IMR-90 (cell line): ENCODE data around the gene ACOX1. TPM values are rescaled to one million over a fixed set of nuclear protein-coding genes. Genes with fewer than 3 reads are reported as not detected.

ENCODE experiments used
- ATAC-seq: fragments of 200-7000 bp; cut with Tn5 transposase; 2 replicates; pipeline ENCODE4 v1.9.1; 2020; ENCODE audit warnings: low read depth, mild to moderate bottlenecking, moderate library complexity
- BruUV-seq: library from RNA; stranded (reverse); fragments of 400-500 nt; replicated peaks from 2 replicates; lab custom pipeline; 2021; lab: Mats Ljungman, UMichigan
- CTCF ChIA-PET: fragments of 300-600 bp; formaldehyde crosslinking; extraction: SDS; loops from one replicate; lab custom pipeline; 2021; ENCODE audit warnings: antibody characterized with exemption; lab: Yijun Ruan, JAX
- POLR2A ChIA-PET: fragments of 300-600 bp; sonication (Branson Sonifier 250); formaldehyde crosslinking; loops from one replicate; lab custom pipeline; 2022; ENCODE audit warnings: antibody characterized with exemption; ENCODE audit not compliant: unreplicated experiment; lab: Charles Lee
- DNase-seq: peaks from one replicate; pipeline ENCODE4 v3.0.0; 2013
- H2AFZ ChIP-seq: replicated peaks from 2 replicates; pipeline ENCODE3; 2013; ENCODE audit warnings: low read length, mild to moderate bottlenecking; ENCODE audit not compliant: poor library complexity
- H2AK5ac ChIP-seq: 2 replicates; pipeline ENCODE4 v1.6.1; 2013; ENCODE audit warnings: low read depth, low read length, inconsistent platforms
- H2AK9ac ChIP-seq: replicated peaks from 2 replicates; pipeline ENCODE3; 2013; ENCODE audit warnings: mild to moderate bottlenecking, low read depth, low read length, moderate library complexity; ENCODE audit not compliant: poor library complexity
- H2BK120ac ChIP-seq: 2 replicates; pipeline ENCODE4 v1.6.1; 2013; ENCODE audit warnings: low read depth, low read length, inconsistent platforms
- H2BK15ac ChIP-seq: 3 replicates; pipeline ENCODE4 v1.6.1; 2013; ENCODE audit warnings: low read depth, low read length, inconsistent platforms
- H2BK20ac ChIP-seq: 2 replicates; pipeline ENCODE4 v1.6.1; 2013; ENCODE audit warnings: low read depth, mild to moderate bottlenecking, inconsistent platforms, low read length, moderate library complexity
- H2BK5ac ChIP-seq: 2 replicates; pipeline ENCODE4 v1.6.1; 2013; ENCODE audit warnings: mild to moderate bottlenecking, low read depth, low read length, inconsistent platforms; ENCODE audit not compliant: poor library complexity, severe bottlenecking
- H3K14ac ChIP-seq: replicated peaks from 2 replicates; pipeline ENCODE4 v1.6.1; 2013; ENCODE audit warnings: low read depth, low read length, inconsistent platforms
- H3K18ac ChIP-seq: 2 replicates; pipeline ENCODE4 v1.6.1; 2013; ENCODE audit warnings: low read depth, low read length, control low read depth
- H3K23ac ChIP-seq: 2 replicates; pipeline ENCODE4 v1.6.1; 2013; ENCODE audit warnings: low read depth, low read length, inconsistent platforms
- H3K27ac ChIP-seq: 2 replicates; pipeline ENCODE4 v1.5.1; 2013; ENCODE audit warnings: mild to moderate bottlenecking, control low read depth, low read length; ENCODE audit not compliant: insufficient read depth
- H3K27me3 ChIP-seq: 2 replicates; pipeline ENCODE4 v1.6.1; 2013; ENCODE audit warnings: low read length; ENCODE audit not compliant: control insufficient read depth, insufficient read depth
- H3K36me3 ChIP-seq: 2 replicates; pipeline ENCODE4 v1.6.1; 2013; ENCODE audit warnings: low read length, mixed read lengths; ENCODE audit not compliant: control insufficient read depth, insufficient read depth
- H3K4ac ChIP-seq: 2 replicates; pipeline ENCODE4 v1.6.1; 2013; ENCODE audit warnings: low read depth, low read length, inconsistent platforms
- H3K4me1 ChIP-seq: 2 replicates; pipeline ENCODE4 v1.6.1; 2013; ENCODE audit warnings: low read length, mixed read lengths; ENCODE audit not compliant: control insufficient read depth, insufficient read depth
- H3K4me2 ChIP-seq: 2 replicates; pipeline ENCODE4 v1.6.1; 2013; ENCODE audit warnings: low read depth, mild to moderate bottlenecking, control low read depth, low read length, moderate library complexity
- H3K4me3 ChIP-seq: 2 replicates; pipeline ENCODE4 v1.5.1; 2013; ENCODE audit warnings: low read depth, mild to moderate bottlenecking, control low read depth, low read length, moderate library complexity; ENCODE audit not compliant: insufficient read depth
- H3K56ac ChIP-seq: 2 replicates; pipeline ENCODE4 v1.6.1; 2013; ENCODE audit warnings: low read length, inconsistent platforms; ENCODE audit not compliant: insufficient read depth; ENCODE audit errors: extremely low read depth
- H3K79me1 ChIP-seq, 2 experiments: 2 replicates each; pipeline ENCODE4 v1.6.1; 2013; ENCODE audit warnings: low read length in 2 of 2, inconsistent platforms in 1 of 2, low read depth in 1 of 2
- H3K9ac ChIP-seq: 2 replicates; pipeline ENCODE4 v1.6.1; 2013; ENCODE audit warnings: low read depth, low read length, control low read depth
- H3K9me1 ChIP-seq: 2 replicates; pipeline ENCODE4 v1.6.1; 2013; ENCODE audit warnings: low read length, inconsistent platforms; ENCODE audit not compliant: insufficient read depth
- H3K9me3 ChIP-seq: 2 replicates; pipeline ENCODE4 v1.6.1; 2013; ENCODE audit warnings: low read length; ENCODE audit not compliant: control insufficient read depth, insufficient read depth
- H4K20me1 ChIP-seq: 2 replicates; pipeline ENCODE4 v1.6.1; 2013; ENCODE audit warnings: low read length, inconsistent platforms; ENCODE audit not compliant: insufficient read depth
- H4K5ac ChIP-seq: 2 replicates; pipeline ENCODE4 v1.6.1; 2013; ENCODE audit warnings: mild to moderate bottlenecking, low read depth, low read length, control low read depth
- H4K8ac ChIP-seq, 2 experiments: 2 replicates each; pipeline ENCODE4 v1.6.1; 2013; ENCODE audit warnings: low read depth in 2 of 2, low read length in 2 of 2, control low read depth in 1 of 2, inconsistent platforms in 1 of 2
- H4K91ac ChIP-seq: 2 replicates; pipeline ENCODE4 v1.6.1; 2013; ENCODE audit warnings: low read depth, low read length, inconsistent platforms; ENCODE audit not compliant: insufficient read depth
- BHLHE40 ChIP-seq: fragments of 150-350 bp; IDR thresholded peaks from 2 replicates; pipeline ENCODE4 v1.6.1; 2016; ENCODE audit warnings: mild to moderate bottlenecking, low read depth, low read length
- CHD1 ChIP-seq: IDR thresholded peaks from 2 replicates; pipeline ENCODE4 v1.6.1; 2012; ENCODE audit warnings: low read depth, low read length, improper control_type of control experiment
- FOS ChIP-seq: fragments of 150-350 bp; IDR thresholded peaks from 2 replicates; pipeline ENCODE4 v1.6.1; 2016; ENCODE audit warnings: low read depth, low read length
- MAFK ChIP-seq: IDR thresholded peaks from 2 replicates; pipeline ENCODE4 v1.6.1; 2012; ENCODE audit warnings: low read depth, low read length, improper control_type of control experiment
- MXI1 ChIP-seq: IDR thresholded peaks from 2 replicates; pipeline ENCODE4 v1.6.1; 2012; ENCODE audit warnings: low read depth, mild to moderate bottlenecking, low read length, moderate library complexity, borderline replicate concordance
- NFE2L2 ChIP-seq: fragments of 150-350 bp; IDR thresholded peaks from 2 replicates; pipeline ENCODE4 v1.6.1; 2016; ENCODE audit warnings: low read depth, mild to moderate bottlenecking, low read length
- POLR2A ChIP-seq: IDR thresholded peaks from 2 replicates; pipeline ENCODE4 v1.6.1; 2012; ENCODE audit warnings: mild to moderate bottlenecking, low read depth, low read length
- RCOR1 ChIP-seq: IDR thresholded peaks from 2 replicates; pipeline ENCODE4 v1.6.1; 2012; ENCODE audit warnings: mild to moderate bottlenecking, low read length, improper control_type of control experiment; ENCODE audit not compliant: insufficient replicate concordance
- RFX5 ChIP-seq: IDR thresholded peaks from 2 replicates; pipeline ENCODE4 v1.8.0; 2012; ENCODE audit warnings: low read depth, mild to moderate bottlenecking, low read length, moderate library complexity
- WGBS, 2 experiments: methylation state at CpG; one replicate each; pipeline versions ENCODE4 v1.1.5 to v1.1.7; 2013; ENCODE audit warnings: missing lambda C conversion rate in 2 of 2; ENCODE audit not compliant: insufficient read length in 1 of 2; ENCODE audit errors: extremely low coverage in 2 of 2; 5-methylcytosine and 5-hydroxymethylcytosine counted together
- dilution Hi-C: fragments of 300-500 bp; cut with HindIII; formaldehyde crosslinking; loops from one replicate; pipeline ENCODE4 v1.14.3; 2018; ENCODE audit warnings: low sequenced_read_pairs; ENCODE audit not compliant: unreplicated experiment
- in situ Hi-C: fragments of 300-500 bp; cut with MboI; formaldehyde crosslinking; loops from 3 replicates; pipeline ENCODE4 v1.14.3; 2019; ENCODE audit warnings: low sequenced_read_pairs, inconsistent platforms, mixed read lengths
- intact Hi-C: fragments of 100-400 bp; cut with micrococcal nuclease; formaldehyde crosslinking; loops from 2 replicates; pipeline ENCODE4 v1.10.0; 2022
- polyA plus RNA-seq, 3 experiments: library from polyadenylated mRNA; depleted of rRNA; stranded (reverse); fragments of >200 nt; gene quantifications; 2 replicates each; pipeline ENCODE4 v1.2.3, GENCODE V29; 2012; ENCODE audit warnings: low replicate concordance in 1 of 3
- total RNA-seq: library from RNA; depleted of rRNA; stranded (reverse); fragments of >200 nt; gene quantifications from 2 replicates; pipeline ENCODE4 v1.2.3, GENCODE V29; 2012
- TF ChIP-seq, protein P1 (sequence below): conservative IDR thresholded peaks from 2 replicates; pipeline ENCODE4 v1.5.1; 2012; ENCODE audit warnings: mild to moderate bottlenecking, low read depth, low read length, improper control_type of control experiment

The ACOX1 gene
- total and polyA plus RNA-seq, 2 of the 4 experiments (the other 2 are of a cell fraction): 16.1 to 94.8 TPM

DNA sequence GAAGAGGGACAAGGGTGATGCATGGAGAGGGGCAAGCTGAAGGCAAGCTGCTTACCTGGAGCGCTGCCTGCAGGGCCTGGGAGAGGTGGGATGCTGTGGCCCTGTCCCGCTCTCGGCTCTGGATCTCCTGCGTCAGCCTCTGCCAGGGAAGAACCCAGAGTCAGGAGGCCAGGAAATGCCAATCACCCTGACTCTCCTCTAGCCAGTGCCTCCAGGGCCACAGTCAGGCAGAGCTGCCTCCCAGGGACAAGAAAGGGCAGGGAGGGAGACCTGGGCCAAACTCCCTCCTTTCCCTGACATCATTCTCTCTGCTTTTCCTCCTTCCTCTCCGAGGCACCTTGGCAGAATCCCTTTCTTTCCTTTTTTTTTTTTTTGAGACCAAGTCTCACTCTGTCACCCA, 33.0 kb upstream of the ACOX1 start:
- Histone ChIP-seq H3K79me1 (no peaks in the 10 kb centered on the region), H2AFZ (no peak overlapping the region), H3K9me3 (no peaks in the 10 kb centered on the region), H3K23ac (no peak overlapping the region), H3K4me1 (peaks cover 7% of the 10 kb centered on the region), H4K8ac (no peak overlapping the region), H3K4ac (no peak overlapping the region), H3K4me2 (no peak overlapping the region), H2BK5ac (no peak overlapping the region), H3K9me1 (no peaks in the 10 kb centered on the region), H3K14ac (no peak overlapping the region), H4K91ac (no peak overlapping the region), H4K5ac (no peak overlapping the region), H3K27ac (no peak overlapping the region), H3K18ac (no peak overlapping the region), H3K36me3 (no peaks in the 10 kb centered on the region), H2BK20ac (no peak overlapping the region), H2AK5ac (no peak overlapping the region), H3K4me3 (no peak overlapping the region), H2BK120ac (no peak overlapping the region), H3K56ac (no peak overlapping the region), H2AK9ac (no peak overlapping the region), H4K20me1 (no peaks in the 10 kb centered on the region), H2BK15ac (no peak overlapping the region), H3K27me3 (peaks cover 9% of the 10 kb centered on the region; the same call in 1 of the 2 replicates), H3K9ac (no peak overlapping the region)
- WGBS, 2 experiments: 13% methylated on average over 1 of the region's 5 CpGs; no CpG with 5 or more reads in 1 of the 2 experiments
- no TSS peak for BruUV-seq
- CTCF ChIA-PET: interaction anchor here (1.5 kb wide), 1 partner anchor 287 kb away, joined by 4 read pairs; no protein-coding TSS in a partner anchor
- no peak for ATAC-seq
- TF ChIP-seq FOS (no peak), NFE2L2 (no peak), RFX5 (no peak), CHD1 (no peak), BHLHE40 (no peak), MAFK (no peak), POLR2A (no peak), RCOR1 (no peak), MXI1 (no peak)
- TF ChIP-seq, protein P1, sequence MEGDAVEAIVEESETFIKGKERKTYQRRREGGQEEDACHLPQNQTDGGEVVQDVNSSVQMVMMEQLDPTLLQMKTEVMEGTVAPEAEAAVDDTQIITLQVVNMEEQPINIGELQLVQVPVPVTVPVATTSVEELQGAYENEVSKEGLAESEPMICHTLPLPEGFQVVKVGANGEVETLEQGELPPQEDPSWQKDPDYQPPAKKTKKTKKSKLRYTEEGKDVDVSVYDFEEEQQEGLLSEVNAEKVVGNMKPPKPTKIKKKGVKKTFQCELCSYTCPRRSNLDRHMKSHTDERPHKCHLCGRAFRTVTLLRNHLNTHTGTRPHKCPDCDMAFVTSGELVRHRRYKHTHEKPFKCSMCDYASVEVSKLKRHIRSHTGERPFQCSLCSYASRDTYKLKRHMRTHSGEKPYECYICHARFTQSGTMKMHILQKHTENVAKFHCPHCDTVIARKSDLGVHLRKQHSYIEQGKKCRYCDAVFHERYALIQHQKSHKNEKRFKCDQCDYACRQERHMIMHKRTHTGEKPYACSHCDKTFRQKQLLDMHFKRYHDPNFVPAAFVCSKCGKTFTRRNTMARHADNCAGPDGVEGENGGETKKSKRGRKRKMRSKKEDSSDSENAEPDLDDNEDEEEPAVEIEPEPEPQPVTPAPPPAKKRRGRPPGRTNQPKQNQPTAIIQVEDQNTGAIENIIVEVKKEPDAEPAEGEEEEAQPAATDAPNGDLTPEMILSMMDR: no peak
- in situ Hi-C loops (loop anchor here (10.0 kb wide), 1 partner anchor 283 kb away; no protein-coding TSS in a partner anchor), intact Hi-C loops (no loop called here), dilution Hi-C loops (no loop called here)
- POLR2A ChIA-PET: no interaction called here
- no peak for DNase-seq
